Left renal cortex interstitium (tissue), 4 donors: ENCODE results near the gene KCTD4. TPM values are rescaled to one million over a fixed set of nuclear protein-coding genes. Genes with fewer than 3 reads are reported as not detected.
"Not testable (repeated sequence)": the region's sequence is repeated elsewhere in the genome, so short reads cannot be mapped to it uniquely, and the experiment has no call there.

Experiments
- DNase-seq, 4 donors: peaks; one replicate each; pipeline ENCODE4 v3.0.0-alpha.2; 2013; ENCODE audit warnings: low read depth in 4 of 4, low spot score in 2 of 4, missing footprints in 1 of 4
- polyA plus RNA-seq, 4 donors: library from polyadenylated mRNA; unstranded; fragments of 120-200 nt; gene quantifications; one replicate each; pipeline ENCODE4 v1.2.1, GENCODE V29; 2013; ENCODE audit not compliant: insufficient read length in 4 of 4

The KCTD4 gene
- polyA plus RNA-seq = under 1 TPM; 0.35 to 0.79 (median 0.56) TPM

GRCh38 chr13:45200701-45201232 is at the start of gene KCTD4:
Gene KCTD4 (minus strand): TSS chr13:45201045. CDS start chr13:45194567, 6,478 bp downstream.
- no peak for DNase-seq

DNA sequence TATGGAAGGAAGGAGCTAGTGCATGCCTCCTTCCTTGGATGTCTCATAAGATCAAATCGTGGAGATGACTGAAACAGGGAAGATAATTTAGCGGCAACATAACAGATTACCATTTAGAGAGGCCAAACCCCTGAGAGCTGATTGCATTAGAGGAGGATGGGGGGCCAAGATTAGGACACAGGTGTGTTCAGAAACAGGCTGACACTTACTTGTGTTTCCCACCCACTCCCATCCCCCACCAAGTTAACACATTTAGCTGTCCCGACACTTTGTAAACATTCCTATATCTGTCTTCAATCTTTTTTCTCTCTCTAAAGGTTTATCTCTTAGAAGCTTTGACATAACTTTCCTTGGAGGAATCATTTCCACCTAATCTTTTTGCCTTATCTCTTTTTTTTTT is 48.8 kb upstream of the KCTD4 start:
- DNase-seq = no peak

GRCh38 chr13:45244736-45245135 is 43.9 kb upstream of the KCTD4 start:
- DNase-seq = not testable (repeated sequence)

DNA sequence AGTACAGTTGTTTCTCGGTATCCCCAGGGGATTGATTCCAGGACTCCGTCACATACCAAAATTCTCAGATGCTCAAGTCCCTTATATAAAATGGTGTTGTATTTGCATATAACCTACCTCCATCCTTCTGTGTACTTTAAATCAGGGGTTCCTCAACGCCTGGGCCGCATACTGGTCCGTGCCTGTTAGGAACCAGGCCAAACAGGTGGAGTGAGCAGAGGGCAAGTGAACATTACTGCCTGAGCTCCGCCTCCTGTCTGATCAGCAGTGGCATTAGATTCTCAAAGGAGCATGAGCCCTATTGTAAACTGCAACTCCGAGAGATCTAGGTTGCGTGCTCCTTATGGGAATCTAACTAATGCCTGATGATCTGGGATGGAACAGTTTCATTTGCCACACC is 42.2 kb upstream of the KCTD4 start:
- DNase-seq = no peak

DNA sequence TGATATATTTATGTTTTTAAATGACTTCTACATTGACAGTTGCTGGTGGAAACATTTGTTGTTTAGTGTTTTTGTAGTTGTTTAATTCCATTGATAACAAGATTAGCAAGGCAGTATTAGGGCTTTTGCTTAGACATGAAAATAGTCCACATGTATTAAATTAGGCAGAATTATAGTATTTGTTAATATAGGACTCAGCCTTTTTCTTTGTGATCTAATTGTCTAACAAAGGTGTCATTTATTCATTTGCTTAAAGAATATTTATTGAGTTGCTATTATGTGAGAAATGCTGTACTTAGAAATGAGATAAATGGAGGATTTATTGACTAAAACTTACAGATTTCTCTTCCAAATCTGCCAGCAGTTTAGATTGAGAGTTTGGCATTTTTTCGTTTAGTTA is 41.7 kb upstream of the KCTD4 start:
- DNase-seq = no peak

DNA sequence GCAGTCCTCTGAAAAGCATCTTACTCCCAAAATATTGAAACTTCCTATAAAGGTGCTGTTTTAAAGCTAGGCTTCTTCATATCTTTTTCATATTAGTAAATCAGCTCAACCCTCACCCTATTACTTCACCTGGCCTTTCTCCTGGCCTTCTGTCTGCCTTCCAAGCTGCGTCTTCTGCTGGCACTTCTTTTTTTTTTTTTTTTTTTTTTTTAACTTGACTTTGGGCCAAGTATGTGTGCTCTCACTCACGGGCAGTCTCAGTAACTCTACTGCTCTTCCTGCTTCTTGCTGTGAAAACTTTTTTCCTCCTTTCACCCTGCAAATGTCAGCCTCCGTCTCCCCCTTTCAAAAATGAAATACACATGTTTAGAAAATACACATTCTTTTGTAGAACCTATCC is 41.2 kb upstream of the KCTD4 start:
- DNase-seq = no peak

DNA sequence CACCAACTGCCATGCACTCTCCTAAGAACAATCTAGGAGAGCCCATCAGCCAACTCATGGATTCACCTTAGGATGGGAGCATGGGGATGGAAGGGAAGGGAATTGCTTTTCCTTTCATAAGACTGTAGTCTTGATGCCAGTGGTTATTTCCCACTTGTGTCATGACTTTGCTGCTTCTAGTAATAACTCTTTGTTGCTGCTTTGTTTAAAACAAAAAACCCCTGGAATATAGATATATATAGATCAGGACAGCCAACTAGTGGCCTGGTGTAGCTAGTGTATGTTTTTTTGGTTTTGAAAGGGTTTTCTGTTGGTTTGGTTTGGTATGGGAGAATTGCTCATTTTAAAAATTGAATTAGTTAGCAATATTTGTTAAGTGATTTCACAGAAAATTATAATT is 39.3 kb upstream of the KCTD4 start:
- DNase-seq = no peak

DNA sequence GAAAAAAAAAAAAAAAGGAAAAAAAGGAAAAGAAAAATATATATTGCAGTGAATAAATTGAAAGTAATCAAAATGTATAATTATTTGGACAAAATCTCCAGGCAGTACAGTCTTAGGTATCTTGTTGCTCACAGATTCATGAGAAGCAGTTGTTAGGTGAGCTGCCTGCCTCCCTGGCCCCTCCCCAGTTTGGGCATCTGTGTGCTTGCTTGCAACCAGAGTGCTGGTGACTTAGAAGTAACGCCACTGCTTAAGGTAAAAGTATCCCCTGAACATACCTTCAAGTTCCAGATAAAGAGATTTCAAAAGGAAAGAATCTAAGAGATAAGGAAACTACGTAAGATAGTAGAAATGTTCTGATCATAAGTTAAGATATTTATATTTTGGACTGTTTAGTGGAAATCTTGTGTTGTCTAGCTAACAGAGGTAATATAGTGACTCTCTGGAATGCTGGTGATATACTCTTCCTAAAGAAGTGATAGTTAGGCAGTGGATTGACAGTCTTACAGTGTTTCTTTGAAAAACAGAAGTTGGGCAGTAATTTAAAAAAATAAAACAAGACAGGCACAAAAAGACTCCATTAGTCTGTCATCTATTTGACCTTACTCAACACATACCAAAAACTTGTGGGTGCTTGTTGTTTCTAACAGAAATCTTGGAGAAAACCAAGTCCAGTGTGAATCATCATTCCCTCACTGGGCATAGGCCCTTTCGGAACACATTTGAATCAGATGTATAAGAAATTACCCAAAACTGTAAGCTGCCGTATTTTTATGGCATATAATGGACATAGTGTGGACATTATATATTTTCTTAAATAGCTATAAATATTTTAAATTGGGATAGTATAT is 38.3 kb upstream of the KCTD4 start:
- DNase-seq = no peak

GRCh38 chr13:45232591-45232990 is 31.7 kb upstream of the KCTD4 start:
- no peak for DNase-seq

DNA sequence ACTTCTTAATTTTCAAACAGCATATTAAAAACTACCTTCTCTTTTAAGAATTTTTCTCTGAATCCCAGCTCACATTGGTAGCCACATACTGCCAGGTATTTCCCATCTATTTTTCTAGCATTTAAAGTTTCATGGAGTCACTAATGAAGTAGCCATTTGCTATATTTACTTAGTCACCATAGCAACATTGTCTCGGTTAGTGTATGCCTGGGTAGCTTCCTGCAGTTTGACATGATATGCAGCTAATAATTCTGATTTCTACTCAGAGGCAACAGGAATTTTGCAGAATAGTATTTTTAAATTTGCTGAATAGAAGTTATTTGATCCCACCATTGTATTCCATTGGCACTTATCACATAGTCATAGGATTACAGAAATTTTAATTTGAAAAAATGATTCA is 30.9 kb upstream of the KCTD4 start:
- DNase-seq = no peak

DNA sequence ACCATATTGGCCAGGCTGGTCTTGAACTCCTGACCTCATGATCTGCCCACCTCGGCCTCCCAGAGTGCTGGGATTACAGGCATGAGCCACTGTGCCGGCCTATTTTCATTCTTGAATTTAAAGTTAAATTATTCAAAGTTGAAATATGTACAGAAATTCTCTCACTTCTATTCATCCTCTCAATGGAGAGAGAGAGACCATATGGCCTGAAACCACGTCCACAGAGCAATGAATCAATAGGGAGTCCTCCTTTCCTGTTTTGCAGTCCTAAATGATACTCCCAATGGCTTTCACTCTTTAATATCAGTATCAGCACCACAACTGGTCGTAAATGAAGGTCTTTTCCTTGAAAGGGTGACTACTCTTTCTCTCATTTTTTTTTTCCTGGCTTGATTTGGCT is 30.5 kb upstream of the KCTD4 start:
- DNase-seq = no peak

DNA sequence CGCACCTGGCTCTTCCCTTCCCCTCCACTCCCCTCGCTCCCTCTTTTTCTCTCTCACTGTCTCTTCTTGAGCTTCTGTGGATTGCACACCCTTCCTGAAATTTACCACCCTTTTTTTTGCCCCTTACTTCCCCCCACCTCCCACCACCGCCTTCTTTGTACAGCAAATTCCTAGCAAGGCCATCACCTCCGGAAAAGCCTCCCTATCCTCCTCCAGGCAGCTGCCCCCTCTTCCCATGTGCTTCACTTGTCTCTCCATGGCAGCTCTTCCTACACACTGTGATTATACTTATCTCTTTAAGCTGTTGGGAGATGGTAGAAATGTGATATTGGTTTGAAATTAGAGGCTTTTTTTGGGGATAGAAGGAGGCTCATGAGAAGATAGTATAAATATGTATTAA is 28.3 kb upstream of the KCTD4 start:
- no peak for DNase-seq

DNA sequence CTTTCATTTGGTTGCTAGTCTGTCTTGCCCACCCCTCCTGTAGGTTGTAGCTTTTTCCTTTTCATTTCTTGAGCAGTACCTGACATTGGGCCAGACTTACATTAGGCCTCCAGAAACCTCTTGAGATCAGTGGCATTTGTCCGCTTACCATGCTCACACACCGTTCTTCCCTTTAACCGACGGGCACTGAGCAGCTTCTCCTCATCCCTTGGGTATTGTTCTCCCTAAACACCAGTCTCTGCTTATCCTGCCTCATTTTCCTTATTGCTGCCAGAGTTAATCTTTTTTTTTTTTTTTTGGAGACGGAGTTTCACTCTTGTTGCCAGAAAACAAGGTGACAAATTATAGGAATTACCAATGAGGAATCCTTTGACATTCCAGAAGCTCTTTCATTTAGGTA is 27.2 kb upstream of the KCTD4 start:
- DNase-seq = no peak

GRCh38 chr13:45226024-45226423 is 25.2 kb upstream of the KCTD4 start:
- DNase-seq = no peak

- no peak for DNase-seq
These were observed 24.5 kb upstream of the KCTD4 start for GRCh38 chr13:45225370-45225769.

GRCh38 chr13:45224176-45224575 is 23.3 kb upstream of the KCTD4 start:
- no peak for DNase-seq

GRCh38 chr13:45222919-45223318 is 22.1 kb upstream of the KCTD4 start:
- no peak for DNase-seq

- no peak for DNase-seq
These were observed 21.7 kb upstream of the KCTD4 start for GRCh38 chr13:45222516-45222915.

- DNase-seq = no peak
These were observed 19.6 kb upstream of the KCTD4 start for GRCh38 chr13:45220403-45220802.

DNA sequence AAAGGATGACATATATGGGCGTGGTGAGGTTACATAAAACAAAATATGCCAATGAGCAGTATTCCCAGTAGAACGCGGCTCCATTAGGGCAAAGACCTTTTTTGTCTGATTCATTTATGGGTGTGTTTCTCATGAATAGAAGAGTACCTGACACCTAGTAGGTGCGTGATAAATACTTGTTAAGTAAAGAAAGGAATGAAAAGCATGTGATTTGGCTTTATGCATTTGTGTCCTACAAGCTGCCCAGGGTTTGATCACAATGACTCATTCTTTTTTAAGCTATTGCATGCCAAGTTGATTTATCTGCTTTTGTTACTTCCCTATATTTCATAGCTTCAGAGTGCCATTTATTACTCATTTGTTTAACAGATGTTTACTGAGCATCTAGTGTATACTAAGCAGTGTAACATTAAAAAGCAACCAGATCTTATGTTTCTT is 19.1 kb upstream of the KCTD4 start:
- DNase-seq = no peak

DNA sequence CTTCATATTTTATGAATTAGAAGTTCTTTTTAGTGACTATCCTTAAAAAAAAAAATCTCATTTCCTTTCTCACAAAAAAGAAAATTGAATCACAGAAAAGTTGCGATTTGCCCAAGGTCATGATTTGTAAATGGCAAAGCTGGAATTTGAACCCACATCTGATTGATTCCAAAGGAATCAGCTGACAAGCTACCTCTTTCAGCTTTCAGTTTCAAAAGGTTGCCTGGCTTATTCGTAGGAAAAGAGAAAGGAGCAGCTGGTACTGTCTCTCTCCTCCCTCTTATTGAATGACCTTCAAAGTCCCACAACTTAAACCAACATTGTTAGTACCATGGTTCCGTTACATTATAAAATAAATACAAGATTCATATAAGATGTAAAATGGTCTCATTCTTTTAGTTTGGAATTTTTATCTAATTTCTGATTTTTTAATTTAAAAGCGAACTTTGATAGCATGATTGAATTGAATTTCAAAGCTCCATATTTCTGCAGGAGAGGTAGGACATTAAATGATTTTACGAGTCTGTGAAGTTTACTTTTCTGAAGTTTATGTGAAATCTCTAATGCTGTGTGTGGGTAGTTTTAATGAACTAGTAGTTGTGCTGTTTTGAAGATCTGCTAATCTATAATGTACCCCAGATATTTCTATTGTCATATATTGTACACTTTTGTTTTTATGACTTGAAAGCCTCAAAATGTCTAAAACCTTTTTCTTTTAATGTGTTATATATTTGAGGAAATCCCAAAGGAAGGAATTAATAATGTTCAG is 18.5 kb upstream of the KCTD4 start:
- no peak for DNase-seq

GRCh38 chr13:45218689-45219088 is 17.8 kb upstream of the KCTD4 start:
- DNase-seq = no peak
